A673 (cell line): ENCODE data around the gene OR5H14. TPM values are rescaled to one million over a fixed set of nuclear protein-coding genes. Genes with fewer than 3 reads are reported as not detected.

Experiments
- BruUV-seq: library from RNA; stranded (reverse); fragments of 400-500 nt; replicated peaks from 2 replicates; lab custom pipeline; 2021; lab: Mats Ljungman, UMichigan
- CTCF ChIA-PET: fragments of 300-600 bp; sonication (Branson Sonifier 250); formaldehyde crosslinking; loops from one replicate; lab custom pipeline; 2022; ENCODE audit warnings: antibody characterized with exemption; lab: Charles Lee
- POLR2A ChIA-PET: fragments of 300-600 bp; sonication (Branson Sonifier 250); formaldehyde crosslinking; loops from one replicate; lab custom pipeline; 2022; ENCODE audit warnings: antibody characterized with exemption; ENCODE audit not compliant: low non-redundant PET; lab: Charles Lee
- DNase-seq: peaks from one replicate; pipeline ENCODE4 v3.0.0-alpha.2; 2015; ENCODE audit warnings: low spot score
- H3K27ac ChIP-seq: fragments of 200-600 bp; sonication (generic); 2 replicates; pipeline ENCODE4 v1.5.1; 2016; ENCODE audit warnings: mixed run types, low read depth, mild to moderate bottlenecking, mixed read lengths, antibody characterized with exemption, low read length; ENCODE audit not compliant: poor library complexity, severe bottlenecking
- H3K27me3 ChIP-seq: fragments of 200-600 bp; sonication (generic); replicated peaks from 2 replicates; pipeline ENCODE4 v1.6.1; 2017; ENCODE audit warnings: mixed run types, low read depth, mild to moderate bottlenecking, mixed read lengths, antibody characterized with exemption, low read length; ENCODE audit not compliant: insufficient read depth, poor library complexity
- H3K36me3 ChIP-seq: fragments of 200-600 bp; sonication (generic); 2 replicates; pipeline ENCODE4 v1.6.1; 2016; ENCODE audit warnings: mixed run types, mild to moderate bottlenecking, mixed read lengths, antibody characterized with exemption, low read length; ENCODE audit not compliant: insufficient read depth, poor library complexity, severe bottlenecking
- H3K4me1 ChIP-seq: fragments of 200-600 bp; sonication (generic); 2 replicates; pipeline ENCODE4 v1.6.1; 2017; ENCODE audit warnings: mixed run types, mild to moderate bottlenecking, mixed read lengths, antibody characterized with exemption, low read length; ENCODE audit not compliant: insufficient read depth, poor library complexity, severe bottlenecking
- H3K4me3 ChIP-seq: fragments of 200-600 bp; sonication (generic); 2 replicates; pipeline ENCODE4 v1.5.1; 2016; ENCODE audit warnings: low read depth, mixed run types, mild to moderate bottlenecking, mixed read lengths, low read length; ENCODE audit not compliant: poor library complexity, severe bottlenecking
- H3K9me3 ChIP-seq: fragments of 200-600 bp; sonication (generic); 2 replicates; pipeline ENCODE4 v1.6.1; 2016; ENCODE audit warnings: mixed run types, low read depth, mild to moderate bottlenecking, mixed read lengths, antibody characterized with exemption, low read length; ENCODE audit not compliant: poor library complexity, severe bottlenecking
- CTCF ChIP-seq: fragments of 300-800, 200-600 bp; sonication (generic); conservative IDR thresholded peaks from 2 replicates; pipeline ENCODE4 v1.5.1; 2017; ENCODE audit warnings: low read depth, mild to moderate bottlenecking, antibody characterized with exemption, low read length, moderate library complexity, mixed read lengths
- EZH2 ChIP-seq: fragments of 200-600 bp; sonication (generic); IDR thresholded peaks from 2 replicates; pipeline ENCODE4 v1.6.1; 2017; ENCODE audit warnings: borderline replicate concordance, low read depth, mild to moderate bottlenecking, mixed read lengths, antibody characterized with exemption, low read length; ENCODE audit not compliant: poor library complexity, severe bottlenecking
- intact Hi-C: fragments of 100-400 bp; cut with micrococcal nuclease; formaldehyde crosslinking; loops from one replicate; pipeline ENCODE4 v1.10.0; 2022; ENCODE audit not compliant: unreplicated experiment
- total RNA-seq: library from RNA; stranded (reverse); gene quantifications from 2 replicates; pipeline ENCODE4 v1.2.3, GENCODE V29; 2021

The OR5H14 gene
- total RNA-seq, 1 experiment from 2014 or later = not detected

GRCh38 chr3:98171071-98171470, 23.8 kb downstream of the OR5H14 start:
- Histone ChIP-seq H3K27ac (no peak overlapping the region), H3K9me3 (no peaks in the 10 kb centered on the region), H3K4me1 (no peaks in the 10 kb centered on the region), H3K27me3 (peaks cover 9% of the 10 kb centered on the region), H3K36me3 (no peaks in the 10 kb centered on the region), H3K4me3 (no peak overlapping the region)
- intact Hi-C loops = no loop called here
- no peak for DNase-seq
- CTCF ChIA-PET = no interaction called here
- TF ChIP-seq CTCF (no peak), EZH2 (no peak)
- POLR2A ChIA-PET = interaction anchor here (0.7 kb wide), 1 partner anchor 382 kb away, joined by 3 read pairs; no protein-coding TSS in a partner anchor
- BruUV-seq = no TSS peak

GRCh38 chr3:98172621-98173020, 25.3 kb downstream of the OR5H14 start:
- no peak for TF ChIP-seq CTCF
- no peak for TF ChIP-seq EZH2
- no TSS peak for BruUV-seq
- Histone ChIP-seq H3K4me1 (no peaks in the 10 kb centered on the region), H3K27ac (no peak overlapping the region), H3K36me3 (no peaks in the 10 kb centered on the region), H3K9me3 (no peaks in the 10 kb centered on the region), H3K4me3 (no peak overlapping the region), H3K27me3 (no peaks in the 10 kb centered on the region)
- ChIA-PET CTCF (no interaction called here), POLR2A (no interaction called here)
- intact Hi-C loops = no loop called here
- DNase-seq = peak; percentile 2

- Histone ChIP-seq H3K4me3 (no peak overlapping the region), H3K4me1 (no peaks in the 10 kb centered on the region), H3K27ac (no peak overlapping the region), H3K27me3 (no peaks in the 10 kb centered on the region), H3K36me3 (no peaks in the 10 kb centered on the region), H3K9me3 (no peaks in the 10 kb centered on the region)
- no peak for DNase-seq
- ChIA-PET CTCF (no interaction called here), POLR2A (no interaction called here)
- intact Hi-C loops = no loop called here
- TF ChIP-seq EZH2 (no peak), CTCF (no peak)
- BruUV-seq = no TSS peak
Observed at GRCh38 chr3:98180319-98180890, 33.1 kb downstream of the OR5H14 start.
